ENCODE results near the gene HMX1.

HMX1 gene

DNA sequence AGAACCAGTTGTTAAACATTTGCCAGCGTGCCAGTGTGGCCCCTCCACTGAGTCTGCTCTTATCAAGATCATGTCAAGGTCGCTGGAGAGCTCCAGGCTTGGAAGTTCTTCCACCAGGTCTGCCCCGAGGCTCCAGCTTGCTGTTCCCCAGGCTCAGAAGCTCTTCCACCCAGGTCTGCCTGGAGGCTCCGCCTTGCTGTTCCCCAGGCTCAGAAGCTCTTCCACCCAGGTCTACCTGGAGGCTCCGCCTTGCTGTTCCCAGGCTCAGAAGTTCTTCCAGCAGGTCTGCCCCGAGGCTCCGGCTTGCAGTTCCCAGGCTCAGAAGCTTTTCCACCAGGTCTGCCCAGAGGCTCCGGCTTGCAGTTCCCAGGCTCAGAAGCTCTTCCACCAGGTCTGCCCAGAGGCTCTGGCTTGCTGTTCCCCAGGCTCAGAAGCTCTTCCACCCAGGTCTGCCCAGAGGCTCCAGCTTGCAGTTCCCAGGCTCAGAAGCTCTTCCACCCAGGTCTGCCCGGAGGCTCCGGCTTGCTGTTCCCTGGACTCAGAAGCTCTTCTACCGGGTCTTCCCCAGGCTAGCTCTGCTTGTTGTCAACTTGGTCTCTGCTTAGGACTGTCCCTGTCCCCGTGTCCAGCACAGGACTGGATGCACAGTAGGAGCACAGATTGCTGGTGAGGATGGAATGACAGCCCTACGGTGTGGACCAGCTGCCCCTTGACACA lies 54.4 kb downstream of the HMX1 start:
- no peak for DNase-seq

Measured in T1000 (cell line).